CD14-positive monocyte (primary cell): ENCODE results near the gene RWDD4. TPM values are rescaled to one million over a fixed set of nuclear protein-coding genes. Genes with fewer than 3 reads are reported as not detected.

ENCODE experiments used
- DNase-seq, 3 donors: peaks; one replicate each; pipeline ENCODE4 v3.0.0-alpha.2; 2011 to 2022
- H2AFZ ChIP-seq: 2 replicates; pipeline ENCODE4 v1.6.0; 2012; ENCODE audit warnings: mild to moderate bottlenecking, low read depth, low read length, inconsistent platforms; ENCODE audit not compliant: insufficient read depth, poor library complexity, severe bottlenecking
- H3K27ac ChIP-seq, 2 donors: 1 replicate in 1 of 2; 2 replicates in 1 of 2; pipeline ENCODE4 v1.5.1; 2012 to 2013; ENCODE audit warnings: low read length in 2 of 2, control low read depth in 1 of 2, inconsistent platforms in 1 of 2, low read depth in 1 of 2, mild to moderate bottlenecking in 1 of 2
- H3K27me3 ChIP-seq, 2 donors: one replicate each; pipeline versions ENCODE4 v1.6.0 to v1.6.1; 2011 to 2013; ENCODE audit warnings: low read length in 2 of 2; ENCODE audit not compliant: control insufficient read depth in 2 of 2, insufficient read depth in 2 of 2
- H3K36me3 ChIP-seq, 2 donors: replicated peaks in 1 of 2; 1 replicate in 1 of 2; 2 replicates in 1 of 2; pipeline versions ENCODE4 v1.5.1 to v1.6.1; 2012 to 2013; ENCODE audit warnings: low read length in 2 of 2, control low read depth in 1 of 2, inconsistent platforms in 1 of 2, mild to moderate bottlenecking in 1 of 2; ENCODE audit not compliant: insufficient read depth in 2 of 2, control insufficient read depth in 1 of 2
- H3K4me1 ChIP-seq, 2 donors: 1 replicate in 1 of 2; 2 replicates in 1 of 2; pipeline versions ENCODE4 v1.5.1 to v1.6.1; 2012 to 2013; ENCODE audit warnings: low read length in 2 of 2, control low read depth in 1 of 2, inconsistent platforms in 1 of 2, mild to moderate bottlenecking in 1 of 2, moderate library complexity in 1 of 2; ENCODE audit not compliant: insufficient read depth in 2 of 2, control insufficient read depth in 1 of 2
- H3K4me2 ChIP-seq: replicated peaks from 2 replicates; pipeline ENCODE3; 2012; ENCODE audit warnings: low read length, moderate library complexity, mild to moderate bottlenecking; ENCODE audit not compliant: poor library complexity, severe bottlenecking; ENCODE audit errors: extremely low read depth
- H3K4me3 ChIP-seq, 3 experiments: fragments of 200-600 bp in 1 of 3; sonication (generic) in 1 of 3; replicated peaks in 1 of 3; 1 replicate in 2 of 3; 2 replicates in 1 of 3; pipeline ENCODE4 v1.5.1; 2011 to 2013; ENCODE audit warnings: low read length in 3 of 3, mild to moderate bottlenecking in 3 of 3, control low read depth in 2 of 3, low read depth in 2 of 3, inconsistent platforms in 1 of 3, moderate library complexity in 1 of 3
- H3K79me2 ChIP-seq: 2 replicates; pipeline ENCODE4 v1.6.0; 2012; ENCODE audit warnings: mild to moderate bottlenecking, control low read depth, inconsistent platforms, low read length, moderate library complexity; ENCODE audit not compliant: insufficient read depth
- H3K9ac ChIP-seq: 2 replicates; pipeline ENCODE4 v1.6.0; 2017; ENCODE audit warnings: low read length, mild to moderate bottlenecking; ENCODE audit not compliant: insufficient read depth, poor library complexity, severe bottlenecking
- H3K9me3 ChIP-seq, 2 donors: replicated peaks in 1 of 2; 1 replicate in 1 of 2; 2 replicates in 1 of 2; pipeline versions ENCODE4 v1.5.1 to v1.6.1; 2012 to 2013; ENCODE audit warnings: low read length in 2 of 2, control low read depth in 1 of 2; ENCODE audit not compliant: control insufficient read depth in 1 of 2, insufficient read depth in 1 of 2
- H4K20me1 ChIP-seq: 2 replicates; pipeline ENCODE4 v1.6.0; 2012; ENCODE audit warnings: mild to moderate bottlenecking, low read length, control low read depth, moderate library complexity; ENCODE audit not compliant: insufficient read depth
- H3K27ac Mint-ChIP-seq, 7 donors: one replicate each; pipeline ENCODE4 v1.8.0; 2020; ENCODE audit warnings: mild to moderate bottlenecking in 7 of 7, mixed read lengths in 7 of 7, moderate library complexity in 6 of 7, inconsistent platforms in 2 of 7
- H3K27me3 Mint-ChIP-seq, 3 donors: one replicate each; pipeline ENCODE4 v1.8.0; 2021 to 2022; ENCODE audit warnings: low read depth in 3 of 3, mild to moderate bottlenecking in 3 of 3, mixed read lengths in 3 of 3, moderate library complexity in 3 of 3, inconsistent platforms in 1 of 3
- H3K36me3 Mint-ChIP-seq, 2 donors: one replicate each; pipeline ENCODE4 v1.8.0; 2020; ENCODE audit warnings: mixed read lengths in 2 of 2, inconsistent platforms in 1 of 2, mild to moderate bottlenecking in 1 of 2
- H3K4me1 Mint-ChIP-seq: one replicate; pipeline ENCODE4 v1.8.0; 2020; ENCODE audit warnings: mild to moderate bottlenecking, mixed read lengths
- H3K4me3 Mint-ChIP-seq, 2 donors: one replicate each; pipeline ENCODE4 v1.8.0; 2020; ENCODE audit warnings: mild to moderate bottlenecking in 2 of 2, mixed read lengths in 2 of 2, moderate library complexity in 1 of 2
- H3K9me3 Mint-ChIP-seq, 7 donors: one replicate each; pipeline ENCODE4 v1.8.0; 2020 to 2022; ENCODE audit warnings: mixed read lengths in 7 of 7, mild to moderate bottlenecking in 6 of 7, moderate library complexity in 6 of 7, inconsistent platforms in 2 of 7
- CTCF ChIP-seq: fragments of 200-600 bp; IDR thresholded peaks from one replicate; pipeline ENCODE4 v1.8.0; 2022; ENCODE audit warnings: antibody characterized with exemption, mild to moderate bottlenecking
- whole genome bisulfite sequencing: methylation state at CpG from one replicate; pipeline ENCODE4 v1.1.5; 2013; ENCODE audit warnings: missing lambda C conversion rate; ENCODE audit not compliant: insufficient coverage; 5-methylcytosine and 5-hydroxymethylcytosine counted together
- intact Hi-C, 2 donors: fragments of 100-400 bp; cut with micrococcal nuclease; formaldehyde crosslinking; loops; one replicate each; pipeline versions ENCODE4 v1.15.0 to v1.15.1; 2023
- polyA plus RNA-seq, 3 donors: library from polyadenylated mRNA; depleted of rRNA in 1 of 3; unstranded in 2 of 3; stranded (reverse) in 1 of 3; fragments of 300-500 nt in 2 of 3; fragments of >200 nt in 1 of 3; fragmentation: Illumina TruSeq in 2 of 3; gene quantifications; 1 replicate in 2 of 3; 2 replicates in 1 of 3; pipeline ENCODE4 v1.2.3, GENCODE V29; 2012 to 2021

RWDD4 gene
- polyA plus RNA-seq, 3 donors, result 4.4 to 21.2 (median 16.5) TPM

GRCh38 chr4:183626168-183626567 is 32.8 kb downstream of the RWDD4 start:
- Mint-ChIP-seq H3K36me3 (no peaks in the 10 kb centered on the region), H3K4me1 (peaks cover 16% of the 10 kb centered on the region), H3K27ac (no peak overlapping the region), H3K9me3 (no peaks in the 10 kb centered on the region), H3K27me3 (peaks cover 0 to 1% (median 0%) of the 10 kb centered on the region in 3 donors), H3K4me3 (no peak overlapping the region)
- Histone ChIP-seq H3K27me3 (no peaks in the 10 kb centered on the region), H3K79me2 (no peaks in the 10 kb centered on the region), H3K36me3 (no peaks in the 10 kb centered on the region), H4K20me1 (no peaks in the 10 kb centered on the region), H3K9ac (no peak overlapping the region), H2AFZ (no peak overlapping the region), H3K4me2 (no peak overlapping the region), H3K4me3 (no peak overlapping the region), H3K9me3 (no peaks in the 10 kb centered on the region), H3K27ac (no peak overlapping the region), H3K4me1 (peaks cover 17% of the 10 kb centered on the region in 2 donors)
- 97% methylated on average over 6 of the region's 6 CpGs for WGBS
- no peak for TF ChIP-seq CTCF
- DNase-seq, result no peak
- intact Hi-C loops, result no loop called here

- H3K4me3 Mint-ChIP-seq, result no peak overlapping the region
- no peak overlapping the region for H3K9ac ChIP-seq
- no peak for TF ChIP-seq CTCF
- H3K9me3 ChIP-seq, result no peaks in the 10 kb centered on the region
- H3K36me3 ChIP-seq, result no peaks in the 10 kb centered on the region
- H4K20me1 ChIP-seq, result no peaks in the 10 kb centered on the region
- H3K27me3 ChIP-seq, result no peaks in the 10 kb centered on the region
- no peak overlapping the region for H3K4me3 ChIP-seq
- peaks cover 16% of the 10 kb centered on the region for H3K4me1 Mint-ChIP-seq
- H3K9me3 Mint-ChIP-seq, result no peaks in the 10 kb centered on the region
- 100% methylated on average over 4 of the region's 6 CpGs for WGBS
- peaks cover 0 to 2% (median 0%) of the 10 kb centered on the region in 3 donors for H3K27me3 Mint-ChIP-seq
- H3K36me3 Mint-ChIP-seq, result no peaks in the 10 kb centered on the region
- DNase-seq, result no peak
- intact Hi-C loops, result no loop called here
- H2AFZ ChIP-seq, result no peak overlapping the region
- H3K4me1 ChIP-seq, result peaks cover 19 to 21% of the 10 kb centered on the region in 2 donors
- no peaks in the 10 kb centered on the region for H3K79me2 ChIP-seq
- no peak overlapping the region for H3K27ac ChIP-seq
- no peak overlapping the region for H3K27ac Mint-ChIP-seq
- H3K4me2 ChIP-seq, result no peak overlapping the region
These were observed 34.4 kb downstream of the RWDD4 start for GRCh38 chr4:183624548-183624947.
